MCF 10A (cell line): ENCODE results near the gene SETMAR. TPM values are rescaled to one million over a fixed set of nuclear protein-coding genes. Genes with fewer than 3 reads are reported as not detected.
A peak's percentile ranks its signal among the peaks of the same experiment; 100 is the strongest.

Source experiments
- BruUV-seq: library from RNA; stranded (reverse); fragments of 400-500 nt; replicated peaks from 2 replicates; lab custom pipeline; 2021; lab: Mats Ljungman, UMichigan
- CTCF ChIA-PET: fragments of 300-600 bp; sonication (Branson Sonifier 250); formaldehyde crosslinking; extraction: SDS; loops from one replicate; lab custom pipeline; 2021; ENCODE audit warnings: antibody characterized with exemption, inconsistent platforms; lab: Yijun Ruan, JAX
- POLR2A ChIA-PET: fragments of 300-600, 350-650 bp; sonication (Branson Sonifier 250); formaldehyde crosslinking; extraction: SDS; loops from one replicate; lab custom pipeline; 2020; ENCODE audit warnings: antibody characterized with exemption, inconsistent platforms; lab: Yijun Ruan, JAX
- DNase-seq: peaks from one replicate; pipeline ENCODE4 v3.0.0-alpha.2; 2018; ENCODE audit not compliant: unreplicated experiment
- H3K27ac Mint-ChIP-seq: one replicate; pipeline ENCODE4 v1.8.0; 2022; ENCODE audit warnings: mild to moderate bottlenecking, low read depth, mixed read lengths; ENCODE audit not compliant: unreplicated experiment
- H3K27me3 Mint-ChIP-seq: one replicate; pipeline ENCODE4 v1.8.0; 2022; ENCODE audit warnings: mixed read lengths; ENCODE audit not compliant: insufficient read depth, unreplicated experiment
- H3K36me3 Mint-ChIP-seq: one replicate; pipeline ENCODE4 v1.8.0; 2022; ENCODE audit warnings: mild to moderate bottlenecking, moderate library complexity, mixed read lengths; ENCODE audit not compliant: insufficient read depth, unreplicated experiment
- H3K4me1 Mint-ChIP-seq: one replicate; pipeline ENCODE4 v1.8.0; 2022; ENCODE audit warnings: mixed read lengths; ENCODE audit not compliant: insufficient read depth, unreplicated experiment
- H3K4me3 Mint-ChIP-seq: one replicate; pipeline ENCODE4 v1.8.0; 2022; ENCODE audit warnings: mild to moderate bottlenecking, moderate library complexity, mixed read lengths; ENCODE audit not compliant: unreplicated experiment
- H3K9me3 Mint-ChIP-seq: one replicate; pipeline ENCODE4 v1.8.0; 2022; ENCODE audit warnings: mixed read lengths; ENCODE audit not compliant: unreplicated experiment
- CTCF ChIP-seq: fragments of 200-600 bp; IDR thresholded peaks from one replicate; pipeline ENCODE4 v1.8.0; 2022; ENCODE audit warnings: antibody characterized with exemption, mild to moderate bottlenecking; ENCODE audit not compliant: unreplicated experiment
- intact Hi-C: fragments of 100-400 bp; cut with micrococcal nuclease; formaldehyde crosslinking; loops from 2 replicates; pipeline ENCODE4 v1.14.1; 2022
- total RNA-seq: library from RNA; stranded (reverse); gene quantifications from 2 replicates; pipeline ENCODE4 v1.2.3, GENCODE V29; 2022

Gene SETMAR
- total RNA-seq, 1 experiment from 2014 or later = 8.3 TPM

- H3K4me1 Mint-ChIP-seq = no peaks in the 10 kb centered on the region
- peaks cover 11% of the 10 kb centered on the region for H3K9me3 Mint-ChIP-seq
- H3K4me3 Mint-ChIP-seq = no peak overlapping the region
- ChIA-PET CTCF (interaction anchor here (0.5 to 4.9 kb wide), 7 partner anchors 11 to 379 kb away, joined by 3 to 27 read pairs (median 3); no protein-coding TSS in a partner anchor), POLR2A (no interaction called here)
- H3K27ac Mint-ChIP-seq = no peak overlapping the region
- no peak for TF ChIP-seq CTCF
- no peaks in the 10 kb centered on the region for H3K27me3 Mint-ChIP-seq
- no peaks in the 10 kb centered on the region for H3K36me3 Mint-ChIP-seq
- DNase-seq = no peak
- intact Hi-C loops = no loop called here
- no TSS peak for BruUV-seq
These were observed 28.9 kb downstream of the SETMAR start for GRCh38 chr3:4332111-4332510.

- peaks cover 11% of the 10 kb centered on the region for H3K9me3 Mint-ChIP-seq
- POLR2A ChIA-PET = no interaction called here
- no peak for DNase-seq
- CTCF ChIA-PET = interaction anchor here (0.6 to 4.9 kb wide), 6 partner anchors 9 to 379 kb away, joined by 3 to 27 read pairs (median 4); no protein-coding TSS in a partner anchor
- no peak overlapping the region for H3K4me3 Mint-ChIP-seq
- no peak for TF ChIP-seq CTCF
- H3K27me3 Mint-ChIP-seq = no peaks in the 10 kb centered on the region
- H3K4me1 Mint-ChIP-seq = no peaks in the 10 kb centered on the region
- no TSS peak for BruUV-seq
- H3K36me3 Mint-ChIP-seq = no peaks in the 10 kb centered on the region
- H3K27ac Mint-ChIP-seq = no peak overlapping the region
- intact Hi-C loops = no loop called here
These were observed 29.4 kb downstream of the SETMAR start for GRCh38 chr3:4332574-4332973.

- Mint-ChIP-seq H3K4me1 (no peaks in the 10 kb centered on the region), H3K27ac (no peak overlapping the region), H3K9me3 (peaks cover 11% of the 10 kb centered on the region), H3K36me3 (no peaks in the 10 kb centered on the region), H3K4me3 (no peak overlapping the region), H3K27me3 (no peaks in the 10 kb centered on the region)
- intact Hi-C loops = no loop called here
- TF ChIP-seq CTCF = no peak
- ChIA-PET CTCF (interaction anchor here (0.8 to 4.9 kb wide), 4 partner anchors 9 to 300 kb away, joined by 3 to 27 read pairs (median 4); no protein-coding TSS in a partner anchor), POLR2A (no interaction called here)
- BruUV-seq = no TSS peak
- DNase-seq = no peak
These were observed 29.8 kb downstream of the SETMAR start for GRCh38 chr3:4332991-4333390.

- Mint-ChIP-seq H3K27ac (no peak overlapping the region), H3K36me3 (no peaks in the 10 kb centered on the region), H3K4me1 (no peaks in the 10 kb centered on the region), H3K4me3 (no peak overlapping the region), H3K9me3 (peaks cover 9% of the 10 kb centered on the region), H3K27me3 (no peaks in the 10 kb centered on the region)
- BruUV-seq = no TSS peak
- peak; percentile 12 for DNase-seq
- ChIA-PET CTCF (interaction anchor here (0.6 to 4.9 kb wide), 6 partner anchors 16 to 1515 kb away, joined by 3 to 27 read pairs (median 4); no protein-coding TSS in a partner anchor), POLR2A (interaction anchor here (0.7 to 1.6 kb wide), 3 partner anchors 10 to 30 kb away, joined by 3 to 5 read pairs (median 3); no protein-coding TSS in a partner anchor)
- TF ChIP-seq CTCF = no peak
- intact Hi-C loops = no loop called here
These were observed 31.4 kb downstream of the SETMAR start for GRCh38 chr3:4334548-4334947.
